Glutamatergic neuron (in vitro differentiated cells): ENCODE measurements around the gene S1PR4. TPM values are rescaled to one million over a fixed set of nuclear protein-coding genes. Genes with fewer than 3 reads are reported as not detected.

ENCODE experiments used
- DNase-seq: peaks from one replicate; pipeline ENCODE4 v3.0.0; 2022
- H3K27ac Mint-ChIP-seq: one replicate; pipeline ENCODE4 v1.8.0; 2020; ENCODE audit warnings: mild to moderate bottlenecking, mixed read lengths, inconsistent platforms; ENCODE audit not compliant: unreplicated experiment
- H3K27me3 Mint-ChIP-seq: one replicate; pipeline ENCODE4 v1.8.0; 2020; ENCODE audit warnings: mild to moderate bottlenecking, moderate library complexity, mixed read lengths, inconsistent platforms; ENCODE audit not compliant: unreplicated experiment
- H3K36me3 Mint-ChIP-seq: one replicate; pipeline ENCODE4 v1.8.0; 2020; ENCODE audit warnings: mild to moderate bottlenecking, mixed read lengths, inconsistent platforms; ENCODE audit not compliant: unreplicated experiment
- H3K4me1 Mint-ChIP-seq: one replicate; pipeline ENCODE4 v1.8.0; 2020; ENCODE audit warnings: mild to moderate bottlenecking, low read depth, mixed read lengths, inconsistent platforms; ENCODE audit not compliant: unreplicated experiment
- H3K4me3 Mint-ChIP-seq: one replicate; pipeline ENCODE4 v1.8.0; 2020; ENCODE audit warnings: mild to moderate bottlenecking, mixed read lengths, inconsistent platforms; ENCODE audit not compliant: unreplicated experiment
- H3K9me3 Mint-ChIP-seq: one replicate; pipeline ENCODE4 v1.8.0; 2020; ENCODE audit warnings: mild to moderate bottlenecking, moderate library complexity, mixed read lengths, inconsistent platforms; ENCODE audit not compliant: unreplicated experiment
- CTCF ChIP-seq: fragments of 200-600 bp; sonication (generic); IDR thresholded peaks from one replicate; pipeline ENCODE4 v1.5.0; 2021; ENCODE audit not compliant: partially characterized antibody, unreplicated experiment
- total RNA-seq: library from RNA; stranded (reverse); fragmentation: NEBNext Ultra II Directional; extraction: Animal tissue kit (Norgen Biotek cat#: 25700); gene quantifications from one replicate; pipeline ENCODE4 v1.2.1, GENCODE V29; 2021; ENCODE audit not compliant: unreplicated experiment

Gene S1PR4
- total RNA-seq, 1 donor from 2014 or later: not detected

- Mint-ChIP-seq H3K27me3 (peaks cover 1% of the 10 kb centered on the region), H3K4me1 (peaks cover 2% of the 10 kb centered on the region), H3K36me3 (no peaks in the 10 kb centered on the region), H3K9me3 (no peaks in the 10 kb centered on the region), H3K4me3 (no peak overlapping the region), H3K27ac (no peak overlapping the region)
- TF ChIP-seq CTCF: no peak
- no peak for DNase-seq
Measured at GRCh38 chr19:3194106-3195087, 15.8 kb downstream of the S1PR4 start.

GRCh38 chr19:3196064-3196932, 17.7 kb downstream of the S1PR4 start:
- Mint-ChIP-seq H3K9me3 (no peaks in the 10 kb centered on the region), H3K27ac (no peak overlapping the region), H3K4me1 (no peaks in the 10 kb centered on the region), H3K4me3 (no peak overlapping the region), H3K36me3 (no peaks in the 10 kb centered on the region), H3K27me3 (peaks cover 1% of the 10 kb centered on the region)
- no peak for DNase-seq
- TF ChIP-seq CTCF: no peak

- Mint-ChIP-seq H3K4me3 (no peak overlapping the region), H3K27ac (no peak overlapping the region), H3K27me3 (peaks cover 1% of the 10 kb centered on the region), H3K9me3 (no peaks in the 10 kb centered on the region), H3K4me1 (no peaks in the 10 kb centered on the region), H3K36me3 (no peaks in the 10 kb centered on the region)
- TF ChIP-seq CTCF: no peak
- DNase-seq: no peak
Measured at GRCh38 chr19:3196933-3197205, 18.3 kb downstream of the S1PR4 start.

- Mint-ChIP-seq H3K9me3 (no peaks in the 10 kb centered on the region), H3K27ac (no peak overlapping the region), H3K4me3 (no peak overlapping the region), H3K27me3 (peaks cover 1% of the 10 kb centered on the region), H3K4me1 (no peaks in the 10 kb centered on the region), H3K36me3 (no peaks in the 10 kb centered on the region)
- no peak for TF ChIP-seq CTCF
- no peak for DNase-seq
Measured at GRCh38 chr19:3198901-3199700, 20.5 kb downstream of the S1PR4 start.
